ENCODE measurements around the gene QSOX2. TPM values are rescaled to one million over a fixed set of nuclear protein-coding genes. Genes with fewer than 3 reads are reported as not detected.
"Not testable (repeated sequence)": the region's sequence is repeated elsewhere in the genome, so short reads cannot be mapped to it uniquely, and the experiment has no call there.

The QSOX2 gene
- total RNA-seq, 1 experiment from 2014 or later: 9.1 TPM

- not testable (repeated sequence) for DNase-seq (ENCODE audit: low read depth)
These were observed 21.0 kb upstream of the QSOX2 start for GRCh38 chr9:136266641-136267040.

DNA sequence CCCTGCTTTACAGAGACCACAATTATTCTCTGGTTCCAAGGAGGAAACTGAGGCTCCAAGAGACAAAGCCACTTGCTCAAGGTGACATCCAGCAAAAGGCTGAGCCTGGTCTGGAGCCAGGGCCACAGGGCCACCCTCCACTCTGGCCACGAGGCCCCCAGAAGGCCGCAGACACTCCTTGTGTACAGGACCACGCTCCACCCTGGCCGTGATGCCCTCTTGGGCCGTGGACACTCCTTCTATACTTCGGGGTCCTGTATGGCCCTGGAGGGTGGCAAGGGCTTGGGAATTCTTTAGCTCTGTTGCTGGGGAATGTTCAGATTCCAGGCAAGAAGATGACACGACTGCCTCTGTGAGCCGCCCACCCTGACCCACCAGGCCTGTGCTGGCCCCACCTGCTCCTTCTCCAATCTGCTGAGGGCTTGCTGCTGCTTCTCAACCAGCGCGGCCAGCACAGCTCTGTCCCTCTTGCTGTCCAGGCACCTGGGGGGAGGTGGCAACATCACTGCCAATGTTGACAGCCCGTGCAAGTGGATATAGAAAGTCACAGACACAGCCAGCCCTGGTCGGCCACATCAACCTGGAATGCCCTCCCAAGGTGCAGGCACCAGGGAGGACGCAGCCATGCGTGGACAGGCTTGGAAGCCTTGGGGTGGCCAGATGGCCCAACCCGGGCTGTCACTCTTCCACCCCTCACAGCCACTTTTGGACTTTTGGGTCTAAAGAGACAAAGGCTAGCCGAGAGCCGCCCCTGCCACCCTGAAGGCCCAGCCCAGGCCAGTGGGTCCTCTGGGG, 20.1 kb upstream of the QSOX2 start:
- DNase-seq (ENCODE audit: low read depth): no peak

- DNase-seq (ENCODE audit: low read depth): no peak
These were observed 19.1 kb upstream of the QSOX2 start for GRCh38 chr9:136264441-136265405.

DNA sequence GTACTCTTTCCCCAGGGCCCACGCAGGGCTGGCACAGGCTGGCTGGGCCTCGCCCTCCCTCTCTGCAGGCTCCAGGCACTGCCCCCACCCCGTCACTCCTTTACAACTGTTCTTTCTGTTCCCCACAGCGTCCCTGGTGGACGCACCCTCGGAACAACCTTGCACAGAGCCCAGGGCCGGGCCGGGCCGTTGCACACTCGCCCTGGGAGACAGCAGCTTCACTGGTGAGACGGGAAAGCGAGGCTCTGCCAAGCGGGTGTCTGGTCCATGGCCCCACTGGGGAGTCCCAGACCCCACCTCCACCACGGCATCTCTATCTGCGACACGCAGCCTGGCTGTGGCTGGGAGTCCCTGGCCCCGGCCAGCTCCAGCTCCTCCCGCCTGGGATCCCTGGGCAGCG, 18.4 kb upstream of the QSOX2 start:
- DNase-seq (ENCODE audit: low read depth): no peak

- DNase-seq (ENCODE audit: low read depth): no peak
These were observed 17.1 kb upstream of the QSOX2 start for GRCh38 chr9:136262671-136263178.

- no peak for DNase-seq (ENCODE audit: low read depth)
These were observed 16.2 kb upstream of the QSOX2 start for GRCh38 chr9:136261686-136262430.

GRCh38 chr9:136260936-136261472, 15.4 kb upstream of the QSOX2 start:
- no peak for DNase-seq (ENCODE audit: low read depth)

- no peak for DNase-seq (ENCODE audit: low read depth)
These were observed 14.9 kb upstream of the QSOX2 start for GRCh38 chr9:136260521-136260920.

DNA sequence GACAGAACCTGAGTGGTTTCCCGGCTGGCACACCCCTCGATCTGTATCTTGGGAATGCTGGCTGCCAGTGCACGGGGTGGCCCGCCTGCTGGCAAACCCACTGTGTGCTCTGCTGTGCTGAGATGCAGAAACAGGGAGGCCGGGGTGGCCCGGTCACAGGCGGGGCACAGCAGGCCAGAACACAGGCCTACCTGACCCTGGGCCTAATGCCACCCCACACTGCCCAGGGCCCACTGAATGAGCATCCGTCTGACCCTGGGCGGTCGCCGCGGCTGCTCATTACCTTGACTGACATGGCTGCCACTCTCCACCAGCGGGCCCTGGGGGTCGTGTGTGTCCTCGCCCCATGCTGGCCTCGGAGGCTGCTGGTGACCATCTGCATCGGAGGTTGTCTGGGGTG, 14.2 kb upstream of the QSOX2 start:
- DNase-seq (ENCODE audit: low read depth): no peak

DNA sequence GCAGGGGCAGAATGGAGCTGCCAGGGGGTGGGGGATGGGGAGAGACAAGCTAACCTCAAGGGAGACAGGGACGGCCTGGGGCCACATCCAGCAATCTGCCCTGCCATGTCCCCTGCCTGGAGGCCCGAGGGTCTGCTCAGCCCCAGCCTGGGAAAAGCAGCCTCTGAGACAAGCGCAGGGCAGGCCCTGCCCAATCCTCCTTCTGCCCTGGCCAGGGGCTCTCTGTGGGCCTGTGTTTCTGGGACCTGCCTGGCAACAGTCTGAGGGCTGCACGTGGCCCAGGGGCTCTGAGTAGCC, 13.9 kb upstream of the QSOX2 start:
- no peak for DNase-seq (ENCODE audit: low read depth)

DNA sequence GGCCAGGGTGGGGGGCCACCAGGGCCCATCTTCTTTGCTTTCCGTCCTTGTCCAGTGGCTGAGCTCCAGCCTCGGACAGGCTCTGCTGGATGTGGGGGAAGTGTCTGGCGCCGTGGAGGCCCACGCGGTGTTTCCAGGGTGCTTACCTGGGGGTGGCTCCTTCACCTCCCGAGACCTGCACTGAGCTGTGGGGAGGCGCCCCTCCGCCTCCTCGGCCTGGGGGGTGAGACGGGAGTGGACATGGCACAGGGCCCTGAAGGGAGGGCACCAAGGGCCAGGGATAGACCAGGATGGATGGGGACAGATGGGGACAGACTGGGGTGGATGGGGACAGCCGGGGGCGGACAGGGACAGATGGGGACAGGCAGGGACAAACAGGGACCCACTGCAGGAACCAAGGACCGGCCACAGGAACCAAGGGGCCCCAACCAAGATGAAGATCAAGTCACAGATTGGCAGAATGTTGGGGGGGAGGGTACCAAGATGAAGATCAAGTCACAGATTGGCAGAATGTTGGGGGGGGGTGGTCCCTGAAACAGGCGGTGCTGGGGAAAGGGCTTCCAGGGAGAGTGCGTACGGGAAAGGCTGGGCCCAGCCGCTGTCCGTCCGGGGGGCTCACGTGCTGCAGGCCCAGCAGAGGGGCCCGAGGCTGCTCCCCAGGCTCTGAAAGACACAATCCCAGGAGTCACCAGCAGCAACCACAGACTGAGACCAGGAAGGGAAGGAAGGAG, 13.3 kb upstream of the QSOX2 start:
- no peak for DNase-seq (ENCODE audit: low read depth)

DNA sequence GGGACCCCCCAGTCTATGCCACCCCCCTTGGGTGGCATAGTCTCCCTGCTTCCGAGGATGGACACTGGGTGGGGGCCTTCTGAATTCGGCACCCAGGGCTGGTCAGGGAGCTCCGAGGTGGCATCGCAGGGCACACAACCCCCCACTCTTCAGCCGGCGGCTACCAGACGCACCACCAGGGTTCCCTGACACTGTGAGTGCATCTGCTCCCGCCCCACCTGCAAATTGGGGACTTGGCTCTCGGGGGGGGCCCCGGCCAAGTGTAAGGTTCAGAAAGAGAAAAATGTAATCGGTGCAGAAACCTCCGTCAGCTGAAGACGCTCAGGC, 12.7 kb upstream of the QSOX2 start:
- no peak for DNase-seq (ENCODE audit: low read depth)

DNA sequence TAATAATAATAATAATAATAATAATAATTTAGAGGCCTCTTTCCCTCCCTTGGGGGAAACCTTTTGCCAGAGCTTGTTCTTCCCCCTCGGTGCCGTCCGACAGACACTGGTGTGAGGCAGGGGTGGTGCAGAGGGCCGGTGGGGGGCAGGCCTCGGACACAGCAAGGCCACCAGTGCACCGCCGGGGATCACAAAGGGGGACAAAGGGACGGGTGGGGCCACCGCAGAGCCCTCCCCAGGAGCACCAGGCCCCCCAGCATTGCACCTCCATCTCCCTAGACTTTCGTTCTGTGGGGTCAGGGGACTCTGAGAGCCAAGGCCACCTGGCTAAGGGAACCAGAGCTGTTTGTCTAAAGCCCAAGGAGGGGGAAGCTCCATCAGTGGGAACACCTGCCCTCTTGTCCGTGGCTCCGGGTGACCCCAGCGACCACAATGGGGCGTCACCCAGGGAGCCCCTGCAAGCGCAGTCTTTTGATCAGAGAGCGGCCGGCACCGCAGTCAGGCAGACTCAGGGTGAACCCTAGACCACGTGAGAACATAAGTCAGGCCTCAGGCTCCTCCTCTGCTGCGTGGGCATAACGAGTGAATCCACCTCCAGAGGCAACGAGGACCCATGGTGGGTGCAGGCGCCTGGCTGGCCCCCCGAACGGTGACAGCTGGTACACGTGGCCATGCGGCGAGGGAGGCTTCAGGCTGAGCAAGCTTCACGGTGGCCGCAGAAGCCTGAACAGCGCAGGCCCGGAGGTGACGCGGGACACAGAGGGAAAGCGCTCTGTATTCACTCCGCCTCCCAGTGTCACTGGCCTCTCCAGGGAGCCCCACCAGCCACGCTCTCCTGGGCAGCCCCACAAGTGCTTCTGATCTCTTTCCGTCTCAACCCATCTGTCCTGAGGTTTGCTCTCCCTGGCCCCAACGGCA, 12.0 kb upstream of the QSOX2 start:
- DNase-seq (ENCODE audit: low read depth): no peak

DNA sequence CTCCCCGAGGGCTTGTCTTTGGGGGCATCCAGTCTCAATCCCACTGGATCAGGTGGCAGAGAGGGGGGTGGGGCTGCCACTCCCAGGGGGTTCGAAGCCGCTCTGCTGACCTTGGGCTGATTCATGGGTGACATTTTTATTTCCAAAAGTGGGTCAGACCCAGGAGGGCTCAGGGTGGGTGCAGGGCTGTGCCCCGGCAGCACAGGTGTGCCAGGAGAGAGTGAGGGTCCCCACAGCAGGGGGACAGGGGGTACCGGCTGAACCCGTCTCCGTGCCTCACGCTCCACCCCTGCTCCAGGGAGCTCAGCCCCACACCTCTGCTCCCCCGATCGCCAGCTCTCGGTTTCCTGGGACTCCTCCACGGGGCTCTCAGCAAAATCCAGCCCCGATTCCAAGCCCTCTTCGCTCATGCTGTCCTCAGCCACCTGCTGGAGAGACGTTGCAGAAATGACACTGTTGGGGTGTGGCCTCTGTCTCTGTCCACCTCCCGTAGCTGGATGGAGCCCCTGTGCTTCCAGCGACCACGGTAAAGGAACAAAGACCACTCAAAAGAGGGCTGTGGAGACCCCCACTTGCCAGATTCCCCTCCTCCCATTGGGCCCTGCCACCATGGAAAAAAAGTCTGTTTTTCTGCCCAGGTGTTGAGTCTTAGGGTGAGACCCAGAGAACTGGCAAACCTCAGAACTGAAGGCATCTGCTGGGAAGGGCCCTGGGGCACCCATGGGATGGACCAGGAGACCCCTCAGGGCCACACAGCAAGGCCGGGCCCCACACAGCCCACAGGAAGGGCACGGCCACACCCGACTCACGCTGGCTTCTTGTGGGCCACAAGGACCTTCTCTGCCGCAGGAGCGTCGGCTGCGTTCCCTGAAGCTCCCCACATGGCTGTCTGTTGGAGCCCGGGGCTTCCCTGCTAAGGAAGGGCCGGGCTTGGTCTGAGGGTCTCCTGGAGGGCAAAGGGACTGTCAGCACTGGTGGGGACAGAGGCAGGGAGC, 10.6 kb upstream of the QSOX2 start:
- no peak for DNase-seq (ENCODE audit: low read depth)

GRCh38 chr9:136255166-136255538, 9.5 kb upstream of the QSOX2 start:
- DNase-seq (ENCODE audit: low read depth): peak; percentile 66

DNA sequence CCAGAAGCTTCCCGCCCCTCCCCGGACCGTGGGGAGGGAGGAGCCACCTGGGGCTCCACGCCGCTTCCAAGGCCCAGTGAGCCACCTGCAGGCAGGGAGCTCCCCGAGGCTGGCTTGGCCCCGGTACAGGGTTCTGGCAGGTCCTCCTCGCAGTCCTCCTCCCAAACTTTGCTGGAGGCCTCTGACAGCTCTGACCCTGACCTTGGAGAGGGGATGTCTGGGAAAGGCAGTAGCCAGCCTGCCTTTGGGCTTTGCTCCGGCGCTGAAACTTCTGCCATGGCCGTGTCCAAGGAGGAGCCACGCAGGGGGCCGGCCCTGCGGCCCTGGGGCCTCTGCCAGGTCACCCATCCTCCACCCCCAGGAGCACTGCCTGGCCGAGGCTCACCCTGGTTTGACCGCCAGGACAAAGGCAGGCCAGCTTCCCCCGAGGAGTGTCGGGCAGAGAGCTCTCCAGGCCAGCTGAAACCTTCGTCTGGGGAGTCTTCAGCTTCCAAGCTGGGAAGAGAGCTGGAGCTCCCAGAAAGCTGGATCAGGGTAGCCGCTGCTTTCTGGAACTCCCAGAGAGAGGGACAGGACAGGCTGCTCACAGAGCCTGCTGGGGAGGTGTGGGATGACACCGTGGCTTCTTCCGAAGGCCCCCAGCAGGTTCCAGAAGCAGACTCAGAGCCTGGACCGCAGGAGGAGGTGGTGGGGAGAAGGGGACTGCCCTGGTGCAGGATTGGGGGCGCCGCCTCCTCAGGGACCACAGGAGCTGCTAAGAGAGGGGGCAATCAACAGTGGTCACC, 9.0 kb upstream of the QSOX2 start:
- DNase-seq (ENCODE audit: low read depth): peak; percentile 36

DNA sequence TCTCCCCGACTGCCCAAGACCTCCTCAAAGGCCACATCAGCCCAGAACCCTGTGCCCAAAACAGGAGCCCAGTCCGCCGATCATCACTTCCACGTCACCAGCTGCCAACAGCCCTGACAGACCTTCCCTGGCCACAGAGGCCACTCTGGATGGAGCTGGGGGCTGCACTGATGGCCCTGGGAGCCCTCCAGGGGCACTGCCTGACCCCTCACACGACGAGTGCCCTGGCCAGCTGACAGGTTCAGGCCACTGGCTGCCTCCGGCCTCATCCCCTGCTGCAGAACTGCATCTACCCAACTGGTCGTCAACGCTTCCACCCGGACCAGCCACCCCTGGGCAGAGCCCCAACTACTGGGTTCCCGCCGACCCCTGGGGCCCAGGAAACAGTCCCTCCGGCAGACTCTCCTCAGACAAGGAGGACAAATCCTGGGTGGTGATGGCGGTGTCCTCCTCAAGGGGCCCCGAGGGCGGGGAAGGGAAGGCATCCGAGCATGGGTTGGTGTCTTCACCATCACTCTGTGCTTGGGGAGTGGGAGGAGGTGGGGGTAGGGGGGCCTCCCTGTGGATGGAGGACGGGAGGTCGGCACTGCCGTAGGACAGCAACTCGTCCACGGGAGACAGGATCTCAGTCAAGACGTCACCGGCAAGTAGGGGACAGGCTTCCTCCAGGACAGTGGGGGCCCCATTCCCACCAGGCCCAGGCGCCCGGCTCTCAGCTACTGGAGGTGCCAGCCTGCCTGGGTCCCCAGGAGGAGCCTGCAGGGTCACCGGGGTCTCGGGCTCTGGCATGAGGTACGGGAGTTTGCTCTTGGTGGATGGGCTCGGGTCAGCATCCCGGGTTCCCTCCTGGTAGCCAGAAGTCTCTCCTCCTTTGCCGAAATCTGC, 7.9 kb upstream of the QSOX2 start:
- no peak for DNase-seq (ENCODE audit: low read depth)

All from RPMI7951 (cell line).